Neutrophil (primary cell): Measurements from ENCODE around the gene CPN2.

Experiments
- H3K27ac ChIP-seq: fragments of 200-600 bp; sonication (generic); 2 replicates; pipeline ENCODE4 v1.5.1; 2016; ENCODE audit warnings: mild to moderate bottlenecking, moderate library complexity
- H3K27me3 ChIP-seq: fragments of 200-600 bp; sonication (generic); 2 replicates; pipeline ENCODE4 v1.6.0; 2016; ENCODE audit warnings: mild to moderate bottlenecking
- H3K36me3 ChIP-seq: fragments of 200-600 bp; sonication (generic); 2 replicates; pipeline ENCODE4 v1.5.1; 2017
- H3K4me1 ChIP-seq, 2 experiments: fragments of 200-600 bp in 1 of 2; sonication (generic) in 1 of 2; 1 replicate in 1 of 2; 2 replicates in 1 of 2; pipeline versions ENCODE4 v1.5.1 to v1.6.1; 2013 to 2016; ENCODE audit warnings: low read depth in 1 of 2, low read length in 1 of 2, mild to moderate bottlenecking in 1 of 2, moderate library complexity in 1 of 2; ENCODE audit not compliant: control insufficient read depth in 1 of 2, insufficient read depth in 1 of 2
- H3K4me3 ChIP-seq, 2 experiments: fragments of 200-600 bp in 1 of 2; sonication (generic) in 1 of 2; 1 replicate in 1 of 2; 2 replicates in 1 of 2; pipeline ENCODE4 v1.5.1; 2013 to 2016; ENCODE audit warnings: low read depth in 1 of 2, low read length in 1 of 2, mild to moderate bottlenecking in 1 of 2, moderate library complexity in 1 of 2
- H3K9me3 ChIP-seq: fragments of 200-600 bp; sonication (generic); 2 replicates; pipeline ENCODE4 v1.5.1; 2016
- TF ChIP-seq, protein P1 (sequence below): fragments of 200-600 bp; sonication (generic); IDR thresholded peaks from 2 replicates; pipeline ENCODE4 v1.5.1; 2016; ENCODE audit warnings: antibody characterized with exemption

CPN2 gene

DNA sequence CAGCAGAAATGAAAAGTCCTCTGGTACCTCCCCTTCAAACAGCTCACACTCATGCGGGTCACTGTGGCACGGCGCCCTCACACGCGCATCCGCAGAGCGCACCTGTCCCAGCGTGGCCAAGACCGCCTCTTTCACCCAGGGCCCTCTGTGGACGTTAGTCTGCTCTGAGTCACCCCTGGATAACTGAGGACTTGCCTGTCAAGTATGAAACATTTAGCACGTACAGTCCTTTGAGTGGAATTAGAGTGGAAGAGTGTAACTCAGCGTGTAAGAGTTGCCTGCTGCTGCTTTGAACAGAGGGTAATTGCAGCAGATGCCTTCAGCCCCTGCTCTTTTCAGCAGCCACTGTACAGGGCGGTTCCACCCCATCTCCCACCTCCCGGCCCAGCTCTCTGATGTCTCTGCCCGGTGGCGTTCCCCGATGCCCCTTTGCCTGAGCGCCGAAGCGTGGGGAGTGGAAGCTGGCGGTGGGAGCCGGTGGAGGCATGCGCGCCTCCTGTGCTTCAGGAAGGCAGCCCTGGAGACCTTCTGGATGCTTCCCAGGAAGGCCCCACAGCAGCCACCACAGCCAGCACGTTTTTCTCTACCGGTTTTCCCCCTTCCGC is 23.0 kb downstream of the CPN2 start:
- no peak overlapping the region for H3K27ac ChIP-seq
- TF ChIP-seq, protein P1, sequence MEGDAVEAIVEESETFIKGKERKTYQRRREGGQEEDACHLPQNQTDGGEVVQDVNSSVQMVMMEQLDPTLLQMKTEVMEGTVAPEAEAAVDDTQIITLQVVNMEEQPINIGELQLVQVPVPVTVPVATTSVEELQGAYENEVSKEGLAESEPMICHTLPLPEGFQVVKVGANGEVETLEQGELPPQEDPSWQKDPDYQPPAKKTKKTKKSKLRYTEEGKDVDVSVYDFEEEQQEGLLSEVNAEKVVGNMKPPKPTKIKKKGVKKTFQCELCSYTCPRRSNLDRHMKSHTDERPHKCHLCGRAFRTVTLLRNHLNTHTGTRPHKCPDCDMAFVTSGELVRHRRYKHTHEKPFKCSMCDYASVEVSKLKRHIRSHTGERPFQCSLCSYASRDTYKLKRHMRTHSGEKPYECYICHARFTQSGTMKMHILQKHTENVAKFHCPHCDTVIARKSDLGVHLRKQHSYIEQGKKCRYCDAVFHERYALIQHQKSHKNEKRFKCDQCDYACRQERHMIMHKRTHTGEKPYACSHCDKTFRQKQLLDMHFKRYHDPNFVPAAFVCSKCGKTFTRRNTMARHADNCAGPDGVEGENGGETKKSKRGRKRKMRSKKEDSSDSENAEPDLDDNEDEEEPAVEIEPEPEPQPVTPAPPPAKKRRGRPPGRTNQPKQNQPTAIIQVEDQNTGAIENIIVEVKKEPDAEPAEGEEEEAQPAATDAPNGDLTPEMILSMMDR: no peak
- H3K9me3 ChIP-seq: no peaks in the 10 kb centered on the region
- H3K36me3 ChIP-seq: no peaks in the 10 kb centered on the region
- H3K4me1 ChIP-seq: peaks cover 0 to under 1% of the 10 kb centered on the region in 2 experiments
- no peak overlapping the region for H3K4me3 ChIP-seq
- peaks cover 58% of the 10 kb centered on the region for H3K27me3 ChIP-seq

- H3K4me3 ChIP-seq: no peak overlapping the region
- peaks cover 58% of the 10 kb centered on the region for H3K27me3 ChIP-seq
- no peaks in the 10 kb centered on the region for H3K36me3 ChIP-seq
- H3K9me3 ChIP-seq: no peaks in the 10 kb centered on the region
- TF ChIP-seq, protein P1: no peak
- no peak overlapping the region for H3K27ac ChIP-seq
- H3K4me1 ChIP-seq: no peaks in the 10 kb centered on the region
These were observed 23.7 kb downstream of the CPN2 start for GRCh38 chr3:194327218-194328052.

DNA sequence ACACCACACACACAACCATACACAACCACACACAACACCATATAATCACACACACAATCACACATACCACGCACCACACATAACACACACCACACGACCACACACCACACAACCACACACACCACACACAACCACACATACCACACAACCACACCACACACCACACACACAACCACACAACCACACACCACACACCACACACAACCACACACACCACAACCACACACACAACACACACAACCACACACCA is 24.2 kb downstream of the CPN2 start:
- H3K4me1 ChIP-seq: no peaks in the 10 kb centered on the region
- peaks cover 57% of the 10 kb centered on the region for H3K27me3 ChIP-seq
- no peaks in the 10 kb centered on the region for H3K9me3 ChIP-seq
- H3K27ac ChIP-seq: no peak overlapping the region
- H3K36me3 ChIP-seq: no peaks in the 10 kb centered on the region
- H3K4me3 ChIP-seq: no peak overlapping the region
- TF ChIP-seq, protein P1: no peak

GRCh38 chr3:194326192-194326967 is 24.7 kb downstream of the CPN2 start:
- Histone ChIP-seq H3K27ac (no peak overlapping the region), H3K4me3 (no peak overlapping the region), H3K9me3 (no peaks in the 10 kb centered on the region), H3K4me1 (no peaks in the 10 kb centered on the region), H3K27me3 (peaks cover 57% of the 10 kb centered on the region), H3K36me3 (no peaks in the 10 kb centered on the region)
- TF ChIP-seq, protein P1: no peak

GRCh38 chr3:194325424-194326153 is 25.5 kb downstream of the CPN2 start:
- TF ChIP-seq, protein P1: no peak
- no peak overlapping the region for H3K4me3 ChIP-seq
- H3K27me3 ChIP-seq: peaks cover 59% of the 10 kb centered on the region
- H3K36me3 ChIP-seq: no peaks in the 10 kb centered on the region
- no peak overlapping the region for H3K27ac ChIP-seq
- no peaks in the 10 kb centered on the region for H3K4me1 ChIP-seq
- H3K9me3 ChIP-seq: no peaks in the 10 kb centered on the region
